HG03571 (cell line): ENCODE results near the gene ATP8B2.

ENCODE experiments used
- ATAC-seq: cut with Tn5 transposase; IDR thresholded peaks from one replicate; pipeline ENCODE4 v1.9.1; 2021; ENCODE audit not compliant: unreplicated experiment

Gene ATP8B2

GRCh38 chr1:154391086-154391770, 65.9 kb downstream of the ATP8B2 start:
- ATAC-seq = no peak

GRCh38 chr1:154398141-154398540, 72.8 kb downstream of the ATP8B2 start:
- no peak for ATAC-seq

- ATAC-seq = no peak
Measured at GRCh38 chr1:154398678-154399077, 73.4 kb downstream of the ATP8B2 start.

GRCh38 chr1:154400381-154400801, 75.1 kb downstream of the ATP8B2 start:
- no peak for ATAC-seq
